Ascending aorta (tissue), 2 donors: ENCODE results near the gene COG3. TPM values are rescaled to one million over a fixed set of nuclear protein-coding genes. Genes with fewer than 3 reads are reported as not detected.

ENCODE experiments used
- DNase-seq, 2 donors: peaks; one replicate each; pipeline ENCODE4 v3.0.0-alpha.2; 2019; ENCODE audit warnings: low spot score in 2 of 2
- H3K27ac ChIP-seq, 2 donors: fragments of 200-600 bp; sonication (generic); one replicate each; pipeline ENCODE4 v1.5.1; 2016 to 2017; ENCODE audit warnings: mild to moderate bottlenecking in 1 of 2
- H3K27me3 ChIP-seq: fragments of 200-600 bp; sonication (generic); one replicate; pipeline ENCODE4 v1.5.1; 2017
- H3K36me3 ChIP-seq, 2 donors: fragments of 200-600 bp; sonication (generic); one replicate each; pipeline ENCODE4 v1.5.1; 2016
- H3K4me1 ChIP-seq, 2 donors: fragments of 200-600 bp; sonication (generic); one replicate each; pipeline ENCODE4 v1.5.1; 2016 to 2017; ENCODE audit warnings: mild to moderate bottlenecking in 1 of 2
- H3K4me3 ChIP-seq, 2 donors: fragments of 200-600 bp; sonication (generic); one replicate each; pipeline ENCODE4 v1.5.1; 2016 to 2017; ENCODE audit warnings: mild to moderate bottlenecking in 1 of 2
- H3K9me3 ChIP-seq, 2 donors: fragments of 200-600 bp; sonication (generic); one replicate each; pipeline ENCODE4 v1.5.1; 2016
- CTCF ChIP-seq, 3 experiments: fragments of 200-600 bp in 2 of 3; fragments of 450-650 bp in 1 of 3; sonication (generic) in 2 of 3; IDR thresholded peaks; one replicate each; pipeline ENCODE4 v1.5.1; 2016 to 2019; ENCODE audit warnings: antibody characterized with exemption in 3 of 3, mild to moderate bottlenecking in 1 of 3, moderate library complexity in 1 of 3
- intact Hi-C: fragments of 100-400 bp; cut with DNase I; formaldehyde crosslinking; loops from one replicate; pipeline ENCODE4 v1.15.1; 2023
- total RNA-seq: library from RNA; depleted of rRNA; stranded (reverse); fragments of >200 nt; gene quantifications from one replicate; pipeline ENCODE4 v1.1.0, GENCODE V29; 2016

Gene COG3
- total RNA-seq, 1 donor from 2014 or later = 5.7 TPM

- no peak for DNase-seq
- H3K27me3 ChIP-seq = no peaks in the 10 kb centered on the region
- no peaks in the 10 kb centered on the region for H3K9me3 ChIP-seq
- no peak for TF ChIP-seq CTCF (IDR thresholded peaks at IDR 0.05)
- no peaks in the 10 kb centered on the region for H3K36me3 ChIP-seq
- no peak overlapping the region for H3K27ac ChIP-seq
- intact Hi-C loops = no loop called here
- H3K4me3 ChIP-seq = no peak overlapping the region
- no peaks in the 10 kb centered on the region for H3K4me1 ChIP-seq
Measured at GRCh38 chr13:45448965-45449559, 15.7 kb upstream of the COG3 start.

GRCh38 chr13:45451282-45451681 is 13.5 kb upstream of the COG3 start:
- no peaks in the 10 kb centered on the region for H3K4me1 ChIP-seq
- H3K27ac ChIP-seq = no peak overlapping the region
- H3K36me3 ChIP-seq = no peaks in the 10 kb centered on the region
- H3K9me3 ChIP-seq = no peaks in the 10 kb centered on the region
- TF ChIP-seq CTCF (IDR thresholded peaks at IDR 0.05) = no peak
- no peak overlapping the region for H3K4me3 ChIP-seq
- intact Hi-C loops = no loop called here
- no peaks in the 10 kb centered on the region for H3K27me3 ChIP-seq
- no peak for DNase-seq

- H3K4me1 ChIP-seq = no peaks in the 10 kb centered on the region
- peak in 1 of 2 donors; percentile 27 for DNase-seq
- TF ChIP-seq CTCF (IDR thresholded peaks at IDR 0.05) = no peak
- H3K4me3 ChIP-seq = no peak overlapping the region
- no peak overlapping the region for H3K27ac ChIP-seq
- H3K36me3 ChIP-seq = no peaks in the 10 kb centered on the region
- no peaks in the 10 kb centered on the region for H3K9me3 ChIP-seq
- intact Hi-C loops = no loop called here
- no peaks in the 10 kb centered on the region for H3K27me3 ChIP-seq
Measured at GRCh38 chr13:45454204-45454603, 10.5 kb upstream of the COG3 start.

GRCh38 chr13:45456196-45456972 is 8.4 kb upstream of the COG3 start:
- Histone ChIP-seq H3K9me3 (no peaks in the 10 kb centered on the region), H3K4me3 (no peak overlapping the region), H3K4me1 (no peaks in the 10 kb centered on the region), H3K27ac (no peak overlapping the region), H3K36me3 (no peaks in the 10 kb centered on the region), H3K27me3 (no peaks in the 10 kb centered on the region)
- intact Hi-C loops = no loop called here
- DNase-seq = no peak
- TF ChIP-seq CTCF (IDR thresholded peaks at IDR 0.05) = no peak

GRCh38 chr13:45464141-45464686 is 525 bp upstream of the COG3 start:
- Histone ChIP-seq H3K27me3 (no peaks in the 10 kb centered on the region), H3K27ac (peak overlapping the region; percentile 90 to 93), H3K9me3 (no peaks in the 10 kb centered on the region), H3K36me3 (no peaks in the 10 kb centered on the region), H3K4me3 (peak overlapping the region; percentile 63 to 94), H3K4me1 (peaks cover 3 to 18% of the 10 kb centered on the region in 2 donors)
- TF ChIP-seq CTCF (IDR thresholded peaks at IDR 0.05) = peak in 1 of 3 experiments; percentile 62
- intact Hi-C loops = loop anchor here (1.0 to 10.0 kb wide), 4 partner anchors 46 to 119 kb away; partner anchors contain the start of genes SLC25A30 and TPT1
- DNase-seq = no peak
